Kasumi-1 (cell line): ENCODE results near the gene KHDRBS1.
A peak's percentile ranks its signal among the peaks of the same experiment; 100 is the strongest.
"Not testable (repeated sequence)": the region's sequence is repeated elsewhere in the genome, so short reads cannot be mapped to it uniquely, and the experiment has no call there.

Experiments
- DNase-seq, 2 experiments: peaks; one replicate each; lab custom pipeline; 2025; lab: John Stamatoyannopoulos, UW

KHDRBS1 gene

GRCh38 chr1:32013386-32014198, at the start of gene KHDRBS1:
TSS of gene KHDRBS1 (plus strand) at chr1:32013868. CDS start at chr1:32013996, 128 bp downstream.
- DNase-seq = peak; percentile 96

- DNase-seq = no peak
Measured at GRCh38 chr1:31970873-31971272, 42.8 kb upstream of the KHDRBS1 start.

- no peak for DNase-seq
Measured at GRCh38 chr1:31976401-31976800, 37.3 kb upstream of the KHDRBS1 start.

GRCh38 chr1:31977385-31978131, 36.1 kb upstream of the KHDRBS1 start:
- peak; percentile 32 to 54 for DNase-seq

GRCh38 chr1:31978843-31979400, 34.7 kb upstream of the KHDRBS1 start:
- DNase-seq = no peak

GRCh38 chr1:31980835-31981455, 32.7 kb upstream of the KHDRBS1 start:
- no peak for DNase-seq

GRCh38 chr1:31981456-31981839, 32.2 kb upstream of the KHDRBS1 start:
- DNase-seq = no peak

- DNase-seq = peak; percentile 82 to 89
Measured at GRCh38 chr1:31981972-31982371, 31.7 kb upstream of the KHDRBS1 start.

GRCh38 chr1:31984419-31985347, 29.0 kb upstream of the KHDRBS1 start:
- no peak for DNase-seq

- no peak for DNase-seq
Measured at GRCh38 chr1:31985430-31985829, 28.2 kb upstream of the KHDRBS1 start.

GRCh38 chr1:31987135-31987619, 26.5 kb upstream of the KHDRBS1 start:
- DNase-seq = no peak

- DNase-seq = no peak
Measured at GRCh38 chr1:31989964-31990363, 23.7 kb upstream of the KHDRBS1 start.

- DNase-seq = no peak
Measured at GRCh38 chr1:31991182-31991581, 22.5 kb upstream of the KHDRBS1 start.

GRCh38 chr1:31995263-31995662, 18.4 kb upstream of the KHDRBS1 start:
- DNase-seq = no peak

GRCh38 chr1:31996121-31996520, 17.5 kb upstream of the KHDRBS1 start:
- not testable (repeated sequence) for DNase-seq

- no peak for DNase-seq
Measured at GRCh38 chr1:32001863-32002262, 11.8 kb upstream of the KHDRBS1 start.

- not testable (repeated sequence) for DNase-seq
Measured at GRCh38 chr1:32002285-32002684, 11.4 kb upstream of the KHDRBS1 start.

- DNase-seq = no peak
Measured at GRCh38 chr1:32005522-32005921, 8.1 kb upstream of the KHDRBS1 start.

- DNase-seq = no peak
Measured at GRCh38 chr1:32007591-32007940, 6.1 kb upstream of the KHDRBS1 start.

GRCh38 chr1:32010246-32010645, 3.4 kb upstream of the KHDRBS1 start:
- DNase-seq = no peak

- no peak for DNase-seq
Measured at GRCh38 chr1:32012709-32013385, 821 bp upstream of the KHDRBS1 start.
